ENCODE results near the gene NRG3.

Gene NRG3

DNA sequence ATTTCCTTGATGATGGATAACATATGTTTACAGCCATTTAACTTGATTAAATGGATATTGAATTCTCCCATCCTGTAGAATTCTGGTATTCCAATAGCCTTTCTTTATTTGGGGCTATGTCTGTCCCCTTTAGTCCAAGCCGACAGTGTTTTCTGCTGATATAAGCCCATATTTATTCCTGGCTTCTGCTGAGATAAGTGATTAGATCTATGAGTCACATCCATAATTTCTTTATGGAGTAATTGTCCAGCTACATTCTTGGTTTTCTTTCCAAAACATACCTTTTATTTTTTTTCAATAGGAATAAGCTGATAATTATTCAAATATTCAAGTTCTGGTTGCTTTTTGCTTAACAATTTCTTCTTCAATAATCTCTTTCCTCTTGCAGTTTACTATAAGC, 106.7 kb downstream of the NRG3 start:
- H3K9me2 ChIP-seq (ENCODE audit: low read depth, low read length), result no peaks in the 10 kb centered on the region
- H3K27me3 ChIP-seq (ENCODE audit: insufficient read depth, low read length), result no peaks in the 10 kb centered on the region
- H3K4me3 ChIP-seq (ENCODE audit: low read depth, low read length, poor library complexity, severe bottlenecking), result no peak overlapping the region
- H3F3A ChIP-seq (ENCODE audit: insufficient read depth, low read length), result no peaks in the 10 kb centered on the region
- no peak overlapping the region for H3K4me2 ChIP-seq (ENCODE audit: low read length)
- H3K9ac ChIP-seq (ENCODE audit: low read length), result no peak overlapping the region
- H2AFZ ChIP-seq (ENCODE audit: low read length), result no peak overlapping the region
- no peak for TF ChIP-seq EZH2 (IDR thresholded peaks at IDR 0.05; ENCODE audit: borderline replicate concordance, low read length)
- TF ChIP-seq, protein P1, sequence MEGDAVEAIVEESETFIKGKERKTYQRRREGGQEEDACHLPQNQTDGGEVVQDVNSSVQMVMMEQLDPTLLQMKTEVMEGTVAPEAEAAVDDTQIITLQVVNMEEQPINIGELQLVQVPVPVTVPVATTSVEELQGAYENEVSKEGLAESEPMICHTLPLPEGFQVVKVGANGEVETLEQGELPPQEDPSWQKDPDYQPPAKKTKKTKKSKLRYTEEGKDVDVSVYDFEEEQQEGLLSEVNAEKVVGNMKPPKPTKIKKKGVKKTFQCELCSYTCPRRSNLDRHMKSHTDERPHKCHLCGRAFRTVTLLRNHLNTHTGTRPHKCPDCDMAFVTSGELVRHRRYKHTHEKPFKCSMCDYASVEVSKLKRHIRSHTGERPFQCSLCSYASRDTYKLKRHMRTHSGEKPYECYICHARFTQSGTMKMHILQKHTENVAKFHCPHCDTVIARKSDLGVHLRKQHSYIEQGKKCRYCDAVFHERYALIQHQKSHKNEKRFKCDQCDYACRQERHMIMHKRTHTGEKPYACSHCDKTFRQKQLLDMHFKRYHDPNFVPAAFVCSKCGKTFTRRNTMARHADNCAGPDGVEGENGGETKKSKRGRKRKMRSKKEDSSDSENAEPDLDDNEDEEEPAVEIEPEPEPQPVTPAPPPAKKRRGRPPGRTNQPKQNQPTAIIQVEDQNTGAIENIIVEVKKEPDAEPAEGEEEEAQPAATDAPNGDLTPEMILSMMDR (IDR thresholded peaks at IDR 0.05; ENCODE audit: low read length), result no peak
- no peaks in the 10 kb centered on the region for H3K36me3 ChIP-seq (ENCODE audit: insufficient read depth, low read length)
- H3K27ac ChIP-seq (ENCODE audit: low read depth, low read length, poor library complexity, severe bottlenecking), result no peak overlapping the region
- no peaks in the 10 kb centered on the region for H3K79me2 ChIP-seq (ENCODE audit: insufficient read depth, low read length)
- H4K20me1 ChIP-seq (ENCODE audit: insufficient read depth, low read length), result no peaks in the 10 kb centered on the region
- no peaks in the 10 kb centered on the region for H3K4me1 ChIP-seq (ENCODE audit: insufficient read depth, low read length, severe bottlenecking)
- H3K9me3 ChIP-seq (ENCODE audit: low read length), result no peaks in the 10 kb centered on the region

DNA sequence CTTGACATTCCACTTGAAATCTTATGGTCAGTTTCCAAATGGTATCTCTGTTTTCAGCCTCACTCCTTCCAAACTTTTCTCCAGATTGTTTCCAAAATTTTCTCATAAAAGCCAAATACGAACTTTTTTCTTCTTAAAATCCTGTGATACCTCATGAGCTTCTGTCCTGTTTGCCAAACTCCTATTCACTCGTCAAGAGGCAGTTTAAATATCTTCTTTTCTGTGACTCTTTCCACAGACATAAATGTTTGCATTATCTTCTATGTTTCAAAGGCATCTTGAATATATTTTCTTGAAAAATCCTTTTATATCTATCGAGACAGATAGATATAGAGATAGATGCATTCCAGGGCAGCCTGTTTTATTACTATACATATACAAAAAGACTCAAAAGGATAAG, 109.4 kb downstream of the NRG3 start:
- no peaks in the 10 kb centered on the region for H3K79me2 ChIP-seq (ENCODE audit: insufficient read depth, low read length)
- no peak overlapping the region for H3K4me2 ChIP-seq (ENCODE audit: low read length)
- H3K27me3 ChIP-seq (ENCODE audit: insufficient read depth, low read length), result no peaks in the 10 kb centered on the region
- no peak for TF ChIP-seq EZH2 (IDR thresholded peaks at IDR 0.05; ENCODE audit: borderline replicate concordance, low read length)
- TF ChIP-seq, protein P1 (IDR thresholded peaks at IDR 0.05; ENCODE audit: low read length), result no peak
- no peak overlapping the region for H3K27ac ChIP-seq (ENCODE audit: low read depth, low read length, poor library complexity, severe bottlenecking)
- H3K36me3 ChIP-seq (ENCODE audit: insufficient read depth, low read length), result no peaks in the 10 kb centered on the region
- no peaks in the 10 kb centered on the region for H3K9me2 ChIP-seq (ENCODE audit: low read depth, low read length)
- H3F3A ChIP-seq (ENCODE audit: insufficient read depth, low read length), result no peaks in the 10 kb centered on the region
- no peaks in the 10 kb centered on the region for H4K20me1 ChIP-seq (ENCODE audit: insufficient read depth, low read length)
- H3K4me1 ChIP-seq (ENCODE audit: insufficient read depth, low read length, severe bottlenecking), result no peaks in the 10 kb centered on the region
- no peak overlapping the region for H2AFZ ChIP-seq (ENCODE audit: low read length)
- no peaks in the 10 kb centered on the region for H3K9me3 ChIP-seq (ENCODE audit: low read length)
- H3K9ac ChIP-seq (ENCODE audit: low read length), result no peak overlapping the region
- no peak overlapping the region for H3K4me3 ChIP-seq (ENCODE audit: low read depth, low read length, poor library complexity, severe bottlenecking)

DNA sequence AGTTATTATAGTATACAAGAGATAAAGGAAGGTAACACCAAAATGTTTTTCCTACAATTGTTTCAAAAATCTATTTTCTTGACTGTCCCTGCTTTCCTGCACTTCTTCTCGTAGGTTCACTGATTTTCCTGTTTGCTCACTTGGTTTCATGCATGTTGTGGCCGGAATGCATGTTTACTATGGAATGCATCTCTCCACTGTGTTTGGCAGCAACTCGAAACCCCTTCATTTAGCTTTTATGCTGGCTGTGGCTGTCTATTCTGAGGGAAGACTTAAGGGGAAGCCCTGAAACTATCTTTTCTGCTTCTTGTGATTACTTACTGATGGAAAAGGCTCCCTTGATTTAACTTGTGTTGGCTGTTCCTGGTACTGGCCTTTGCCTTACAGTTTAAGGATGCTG, 120.3 kb downstream of the NRG3 start:
- no peaks in the 10 kb centered on the region for H3K27me3 ChIP-seq (ENCODE audit: insufficient read depth, low read length)
- no peak overlapping the region for H3K9ac ChIP-seq (ENCODE audit: low read length)
- no peak overlapping the region for H3K4me3 ChIP-seq (ENCODE audit: low read depth, low read length, poor library complexity, severe bottlenecking)
- H3K79me2 ChIP-seq (ENCODE audit: insufficient read depth, low read length), result no peaks in the 10 kb centered on the region
- H3K9me3 ChIP-seq (ENCODE audit: low read length), result no peaks in the 10 kb centered on the region
- TF ChIP-seq EZH2 (IDR thresholded peaks at IDR 0.05; ENCODE audit: borderline replicate concordance, low read length), result no peak
- TF ChIP-seq, protein P1 (IDR thresholded peaks at IDR 0.05; ENCODE audit: low read length), result no peak
- H3K9me2 ChIP-seq (ENCODE audit: low read depth, low read length), result no peaks in the 10 kb centered on the region
- no peaks in the 10 kb centered on the region for H4K20me1 ChIP-seq (ENCODE audit: insufficient read depth, low read length)
- H2AFZ ChIP-seq (ENCODE audit: low read length), result no peak overlapping the region
- H3K4me2 ChIP-seq (ENCODE audit: low read length), result no peak overlapping the region
- no peak overlapping the region for H3K27ac ChIP-seq (ENCODE audit: low read depth, low read length, poor library complexity, severe bottlenecking)
- H3K4me1 ChIP-seq (ENCODE audit: insufficient read depth, low read length, severe bottlenecking), result no peaks in the 10 kb centered on the region
- H3K36me3 ChIP-seq (ENCODE audit: insufficient read depth, low read length), result no peaks in the 10 kb centered on the region
- no peaks in the 10 kb centered on the region for H3F3A ChIP-seq (ENCODE audit: insufficient read depth, low read length)
